Measurements from ENCODE around the gene TAF10. TPM values are rescaled to one million over a fixed set of nuclear protein-coding genes. Genes with fewer than 3 reads are reported as not detected.

Gene TAF10
- total and polyA plus RNA-seq, 2 of the 13 experiments (the other 11 are each of a cell fraction or from before 2014, with no cell fraction given), result 71.3 to 134 TPM

DNA sequence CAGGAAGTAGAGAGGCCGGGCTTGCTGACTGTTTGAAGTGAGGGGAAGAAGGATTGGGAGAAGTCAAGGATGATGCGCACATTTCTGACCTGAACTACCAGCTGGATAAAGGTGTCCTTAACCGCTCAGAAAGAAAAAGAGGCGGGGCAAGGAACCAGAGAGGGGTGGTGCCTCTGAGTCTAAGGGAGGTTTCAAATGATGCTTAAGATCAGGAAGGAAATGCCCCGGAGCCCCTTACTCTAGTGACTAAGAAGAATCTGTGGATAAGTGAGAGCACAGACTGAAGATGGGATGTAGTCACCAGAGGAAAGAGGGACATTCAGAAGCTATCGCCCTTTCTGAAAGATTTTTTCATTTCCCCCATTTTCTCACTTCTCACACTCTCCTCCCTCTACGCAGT is 30.9 kb upstream of the TAF10 start:
- Histone ChIP-seq H3K27ac (ENCODE audit: extremely low read length, insufficient read depth, low read length) (no peak overlapping the region), H3K79me2 (ENCODE audit: insufficient read depth, low read length) (no peaks in the 10 kb centered on the region), H3K4me2 (ENCODE audit: low read depth, low read length) (no peak overlapping the region), H3K36me3 (replicated peaks in 1 of 2; ENCODE audit: control insufficient read depth in 1 of 2, insufficient read depth in 2 of 2, low read length in 2 of 2) (no peaks in the 10 kb centered on the region), H3K4me3 (replicated peaks in 1 of 3; ENCODE audit: insufficient read depth in 1 of 3, low read depth in 2 of 3, low read length in 3 of 3) (no peak overlapping the region), H3K27me3 (ENCODE audit: control insufficient read depth in 1 of 2, insufficient read depth in 2 of 2, low read length in 2 of 2) (peaks cover 4 to 83% of the 10 kb centered on the region in 2 experiments; a peak in 3 of 5 replicates), H3K9me3 (ENCODE audit: low read length) (no peaks in the 10 kb centered on the region), H3K9ac (ENCODE audit: insufficient read depth, low read depth, low read length) (no peak overlapping the region), H3K4me1 (ENCODE audit: insufficient read depth, low read length) (peaks cover 14% of the 10 kb centered on the region), H4K20me1 (ENCODE audit: insufficient read depth, low read length) (no peaks in the 10 kb centered on the region), H2AFZ (ENCODE audit: low read length) (no peak overlapping the region)
- 17% methylated on average over 7 of the region's 7 CpGs for WGBS (ENCODE audit: low lambda C conversion rate)
- DNase-seq (ENCODE audit: low spot score) (no peak), FAIRE-seq (no peak), ATAC-seq (no peak)
- CTCF ChIA-PET (ENCODE audit: low intra/inter-chr PET ratio, low total read pairs), result no interaction called here
- in situ Hi-C loops (cut with HindIII; ENCODE audit: extremely low pct_ligation_motif_present, low pct_unique_long_range_greater_than_20kb) (no loop called here), intact Hi-C loops (cut with micrococcal nuclease; ENCODE audit: unreplicated experiment) (no loop called here)
- BruUV-seq (replicated peaks), result no TSS peak
- TF ChIP-seq, protein P1, sequence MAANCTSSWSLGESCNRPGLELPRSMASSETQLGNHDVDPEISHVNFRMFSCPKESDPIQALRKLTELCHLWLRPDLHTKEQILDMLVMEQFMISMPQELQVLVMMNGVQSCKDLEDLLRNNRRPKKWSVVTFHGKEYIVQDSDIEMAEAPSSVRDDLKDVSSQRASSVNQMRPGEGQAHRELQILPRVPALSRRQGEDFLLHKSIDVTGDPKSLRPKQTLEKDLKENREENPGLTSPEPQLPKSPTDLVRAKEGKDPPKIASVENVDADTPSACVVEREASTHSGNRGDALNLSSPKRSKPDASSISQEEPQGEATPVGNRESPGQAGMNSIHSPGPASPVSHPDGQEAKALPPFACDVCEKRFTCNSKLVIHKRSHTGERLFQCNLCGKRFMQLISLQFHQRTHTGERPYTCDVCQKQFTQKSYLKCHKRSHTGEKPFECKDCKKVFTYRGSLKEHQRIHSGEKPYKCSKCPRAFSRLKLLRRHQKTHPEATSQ (CRISPR knock-in tag; IDR thresholded peaks at IDR 0.05; ENCODE audit: borderline replicate concordance), result no peak
- TF ChIP-seq ZBTB21 (CRISPR knock-in tag; IDR thresholded peaks at IDR 0.05), result no peak
- TF ChIP-seq, protein P2, sequence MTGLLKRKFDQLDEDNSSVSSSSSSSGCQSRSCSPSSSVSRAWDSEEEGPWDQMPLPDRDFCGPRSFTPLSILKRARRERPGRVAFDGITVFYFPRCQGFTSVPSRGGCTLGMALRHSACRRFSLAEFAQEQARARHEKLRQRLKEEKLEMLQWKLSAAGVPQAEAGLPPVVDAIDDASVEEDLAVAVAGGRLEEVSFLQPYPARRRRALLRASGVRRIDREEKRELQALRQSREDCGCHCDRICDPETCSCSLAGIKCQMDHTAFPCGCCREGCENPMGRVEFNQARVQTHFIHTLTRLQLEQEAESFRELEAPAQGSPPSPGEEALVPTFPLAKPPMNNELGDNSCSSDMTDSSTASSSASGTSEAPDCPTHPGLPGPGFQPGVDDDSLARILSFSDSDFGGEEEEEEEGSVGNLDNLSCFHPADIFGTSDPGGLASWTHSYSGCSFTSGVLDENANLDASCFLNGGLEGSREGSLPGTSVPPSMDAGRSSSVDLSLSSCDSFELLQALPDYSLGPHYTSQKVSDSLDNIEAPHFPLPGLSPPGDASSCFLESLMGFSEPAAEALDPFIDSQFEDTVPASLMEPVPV (CRISPR knock-in tag; IDR thresholded peaks at IDR 0.05), result no peak
- POLR2A ChIA-PET, result no interaction called here

DNA sequence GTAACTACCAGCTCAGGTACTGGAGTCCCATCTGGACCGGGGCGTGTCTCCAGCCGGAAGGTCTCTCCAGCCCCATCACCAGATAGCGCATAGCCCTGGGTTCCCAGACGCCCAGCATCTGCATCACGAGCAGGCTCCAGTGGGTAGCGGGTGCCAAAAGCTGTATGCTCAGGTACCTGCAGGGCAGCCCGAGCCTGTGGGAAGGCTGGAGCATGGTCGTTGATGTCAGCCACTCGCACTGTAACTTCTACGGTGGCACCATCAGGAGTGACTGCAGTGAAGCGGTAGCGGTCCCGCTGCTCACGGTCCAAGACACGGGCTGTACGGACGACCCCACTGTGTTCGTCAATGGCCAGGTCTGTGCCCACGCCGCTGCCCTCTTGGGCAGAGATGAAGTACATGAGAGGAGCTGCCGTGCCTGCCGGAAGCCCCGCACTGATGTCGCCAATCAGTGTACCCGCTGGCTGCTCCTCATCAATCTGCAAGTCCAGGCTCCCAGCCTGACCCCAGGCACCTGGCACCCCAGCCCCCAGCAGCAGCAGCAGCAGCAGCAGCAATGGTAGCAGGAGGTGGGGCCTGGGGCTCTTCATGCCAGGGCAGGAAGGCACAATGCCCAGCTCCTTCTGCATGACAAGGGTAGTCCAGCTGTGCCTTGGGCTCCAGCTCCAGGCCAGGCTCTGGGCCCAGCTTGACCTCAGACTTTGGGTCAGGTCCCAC is 29.1 kb upstream of the TAF10 start:
- CTCF ChIA-PET (ENCODE audit: low intra/inter-chr PET ratio, low total read pairs), result no interaction called here
- H3K4me2 ChIP-seq (ENCODE audit: low read depth, low read length), result no peak overlapping the region
- ATAC-seq (no peak), DNase-seq (ENCODE audit: low spot score) (no peak), FAIRE-seq (no peak)
- H3K9me3 ChIP-seq (ENCODE audit: low read length), result no peaks in the 10 kb centered on the region
- no TSS peak for BruUV-seq (replicated peaks)
- in situ Hi-C loops (cut with HindIII; ENCODE audit: extremely low pct_ligation_motif_present, low pct_unique_long_range_greater_than_20kb) (no loop called here), intact Hi-C loops (cut with micrococcal nuclease; ENCODE audit: unreplicated experiment) (no loop called here)
- H3K27me3 ChIP-seq (ENCODE audit: control insufficient read depth in 1 of 2, insufficient read depth in 2 of 2, low read length in 2 of 2), result peaks cover 3 to 70% of the 10 kb centered on the region in 2 experiments; a peak in 3 of 5 replicates
- H4K20me1 ChIP-seq (ENCODE audit: insufficient read depth, low read length), result no peaks in the 10 kb centered on the region
- no peak overlapping the region for H3K9ac ChIP-seq (ENCODE audit: insufficient read depth, low read depth, low read length)
- no peaks in the 10 kb centered on the region for H3K79me2 ChIP-seq (ENCODE audit: insufficient read depth, low read length)
- H3K4me1 ChIP-seq (ENCODE audit: insufficient read depth, low read length), result peaks cover 30% of the 10 kb centered on the region
- no peaks in the 10 kb centered on the region for H3K36me3 ChIP-seq (replicated peaks in 1 of 2; ENCODE audit: control insufficient read depth in 1 of 2, insufficient read depth in 2 of 2, low read length in 2 of 2)
- POLR2A ChIA-PET, result no interaction called here
- H2AFZ ChIP-seq (ENCODE audit: low read length), result no peak overlapping the region
- WGBS (ENCODE audit: low lambda C conversion rate), result no CpG with 5 or more reads among the region's 26 CpGs
- no peak overlapping the region for H3K27ac ChIP-seq (ENCODE audit: extremely low read length, insufficient read depth, low read length)
- H3K4me3 ChIP-seq (replicated peaks in 1 of 3; ENCODE audit: insufficient read depth in 1 of 3, low read depth in 2 of 3, low read length in 3 of 3), result no peak overlapping the region
- no peak for TF ChIP-seq ZNF563 (CRISPR knock-in tag; IDR thresholded peaks at IDR 0.05)
- TF ChIP-seq ONECUT2 (CRISPR knock-in tag; IDR thresholded peaks at IDR 0.05), result no peak
- TF ChIP-seq RORA (CRISPR knock-in tag; IDR thresholded peaks at IDR 0.05), result no peak
- no peak for TF ChIP-seq SIN3A (IDR thresholded peaks at IDR 0.05; ENCODE audit: borderline replicate concordance, low read depth, low read length)
- no peak for TF ChIP-seq MTF1 (CRISPR knock-in tag; IDR thresholded peaks at IDR 0.05)
- TF ChIP-seq GPN1 (CRISPR knock-in tag; IDR thresholded peaks at IDR 0.05; ENCODE audit: borderline replicate concordance), result no peak
- TF ChIP-seq, protein P3, sequence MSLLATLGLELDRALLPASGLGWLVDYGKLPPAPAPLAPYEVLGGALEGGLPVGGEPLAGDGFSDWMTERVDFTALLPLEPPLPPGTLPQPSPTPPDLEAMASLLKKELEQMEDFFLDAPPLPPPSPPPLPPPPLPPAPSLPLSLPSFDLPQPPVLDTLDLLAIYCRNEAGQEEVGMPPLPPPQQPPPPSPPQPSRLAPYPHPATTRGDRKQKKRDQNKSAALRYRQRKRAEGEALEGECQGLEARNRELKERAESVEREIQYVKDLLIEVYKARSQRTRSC (CRISPR knock-in tag; IDR thresholded peaks at IDR 0.05; ENCODE audit: low read depth), result no peak
- no peak for TF ChIP-seq ARNTL (CRISPR knock-in tag; IDR thresholded peaks at IDR 0.05)
- TF ChIP-seq ZNF253 (CRISPR knock-in tag; IDR thresholded peaks at IDR 0.05; ENCODE audit: borderline replicate concordance), result no peak
- no peak for TF ChIP-seq HNRNPUL1 (IDR thresholded peaks at IDR 0.05; ENCODE audit: low read depth, low read length)
- TF ChIP-seq, protein P4, sequence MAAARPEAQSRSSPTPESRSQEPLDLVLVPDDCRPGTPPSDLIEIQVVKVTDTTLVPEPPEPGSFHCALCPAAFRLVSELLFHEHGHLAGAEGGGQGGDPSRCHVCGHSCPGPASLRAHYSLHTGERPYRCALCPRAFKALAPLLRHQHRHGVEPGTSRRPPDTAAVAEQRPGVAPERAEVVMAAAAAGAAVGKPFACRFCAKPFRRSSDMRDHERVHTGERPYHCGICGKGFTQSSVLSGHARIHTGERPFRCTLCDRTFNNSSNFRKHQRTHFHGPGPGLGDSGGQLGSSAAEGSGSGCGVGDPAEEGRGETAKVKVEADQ (CRISPR knock-in tag; IDR thresholded peaks at IDR 0.05; ENCODE audit: borderline replicate concordance), result no peak

Measured in HepG2 (cell line).